ENCODE measurements around the gene STRIT1. TPM values are rescaled to one million over a fixed set of nuclear protein-coding genes. Genes with fewer than 3 reads are reported as not detected.
"Not testable (repeated sequence)": the region's sequence is repeated elsewhere in the genome, so short reads cannot be mapped to it uniquely, and the experiment has no call there.

Gene STRIT1
- total RNA-seq, 1 donor from 2014 or later, result not detected

DNA sequence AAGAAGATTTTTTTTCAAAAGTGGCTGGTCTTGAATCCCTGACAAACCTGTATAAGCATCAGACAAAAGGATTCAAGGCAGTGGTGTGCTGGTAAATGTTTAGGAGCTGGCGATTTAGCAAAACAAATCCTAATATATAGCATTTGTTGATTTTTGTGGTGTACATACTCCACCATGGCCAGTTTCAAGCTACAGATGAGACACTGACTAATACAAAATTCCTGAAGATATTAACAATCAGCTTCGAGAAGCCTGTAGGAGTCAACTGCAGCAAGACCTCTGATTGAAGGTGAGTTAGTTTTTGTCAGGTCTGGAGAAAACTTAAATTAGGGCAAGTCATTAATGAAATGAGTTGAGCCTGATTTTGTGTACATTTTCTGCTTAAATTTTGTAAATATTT, 6.7 kb downstream of the STRIT1 start:
- Mint-ChIP-seq H3K4me3 (ENCODE audit: unreplicated experiment) (no peak overlapping the region), H3K27me3 (ENCODE audit: unreplicated experiment) (no peaks in the 10 kb centered on the region), H3K36me3 (ENCODE audit: unreplicated experiment) (no peaks in the 10 kb centered on the region), H3K9me3 (ENCODE audit: unreplicated experiment) (no peaks in the 10 kb centered on the region), H3K4me1 (ENCODE audit: unreplicated experiment) (peaks cover 10% of the 10 kb centered on the region), H3K27ac (ENCODE audit: unreplicated experiment) (no peak overlapping the region)
- DNase-seq (ENCODE audit: extremely low spot score, unreplicated experiment), result no peak
- TF ChIP-seq, protein P1, sequence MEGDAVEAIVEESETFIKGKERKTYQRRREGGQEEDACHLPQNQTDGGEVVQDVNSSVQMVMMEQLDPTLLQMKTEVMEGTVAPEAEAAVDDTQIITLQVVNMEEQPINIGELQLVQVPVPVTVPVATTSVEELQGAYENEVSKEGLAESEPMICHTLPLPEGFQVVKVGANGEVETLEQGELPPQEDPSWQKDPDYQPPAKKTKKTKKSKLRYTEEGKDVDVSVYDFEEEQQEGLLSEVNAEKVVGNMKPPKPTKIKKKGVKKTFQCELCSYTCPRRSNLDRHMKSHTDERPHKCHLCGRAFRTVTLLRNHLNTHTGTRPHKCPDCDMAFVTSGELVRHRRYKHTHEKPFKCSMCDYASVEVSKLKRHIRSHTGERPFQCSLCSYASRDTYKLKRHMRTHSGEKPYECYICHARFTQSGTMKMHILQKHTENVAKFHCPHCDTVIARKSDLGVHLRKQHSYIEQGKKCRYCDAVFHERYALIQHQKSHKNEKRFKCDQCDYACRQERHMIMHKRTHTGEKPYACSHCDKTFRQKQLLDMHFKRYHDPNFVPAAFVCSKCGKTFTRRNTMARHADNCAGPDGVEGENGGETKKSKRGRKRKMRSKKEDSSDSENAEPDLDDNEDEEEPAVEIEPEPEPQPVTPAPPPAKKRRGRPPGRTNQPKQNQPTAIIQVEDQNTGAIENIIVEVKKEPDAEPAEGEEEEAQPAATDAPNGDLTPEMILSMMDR (IDR thresholded peaks at IDR 0.05), result no peak

DNA sequence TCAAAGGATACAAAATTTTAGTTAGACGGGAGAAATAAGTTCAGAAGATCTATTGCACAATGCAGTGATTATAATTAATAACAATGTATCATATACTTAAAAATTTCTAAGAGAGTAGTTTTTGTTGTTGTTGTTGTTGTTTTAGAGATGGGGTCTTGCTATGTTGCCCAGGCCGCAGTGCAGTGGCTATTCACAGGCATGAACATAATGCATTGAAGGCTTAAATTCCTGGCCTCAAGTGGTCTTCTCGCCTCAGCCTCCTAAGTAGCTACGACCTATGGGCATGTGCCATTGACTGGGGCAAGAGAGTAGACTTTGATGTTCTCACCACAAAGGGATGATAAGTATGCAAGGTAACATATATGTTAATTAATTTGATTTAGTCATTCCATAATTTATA, 7.5 kb downstream of the STRIT1 start:
- no peak for DNase-seq (ENCODE audit: extremely low spot score, unreplicated experiment)
- Mint-ChIP-seq H3K4me1 (ENCODE audit: unreplicated experiment) (peaks cover 4% of the 10 kb centered on the region), H3K27me3 (ENCODE audit: unreplicated experiment) (no peaks in the 10 kb centered on the region), H3K36me3 (ENCODE audit: unreplicated experiment) (no peaks in the 10 kb centered on the region), H3K9me3 (ENCODE audit: unreplicated experiment) (no peaks in the 10 kb centered on the region), H3K27ac (ENCODE audit: unreplicated experiment) (no peak overlapping the region), H3K4me3 (ENCODE audit: unreplicated experiment) (no peak overlapping the region)
- TF ChIP-seq, protein P1 (IDR thresholded peaks at IDR 0.05), result no peak

DNA sequence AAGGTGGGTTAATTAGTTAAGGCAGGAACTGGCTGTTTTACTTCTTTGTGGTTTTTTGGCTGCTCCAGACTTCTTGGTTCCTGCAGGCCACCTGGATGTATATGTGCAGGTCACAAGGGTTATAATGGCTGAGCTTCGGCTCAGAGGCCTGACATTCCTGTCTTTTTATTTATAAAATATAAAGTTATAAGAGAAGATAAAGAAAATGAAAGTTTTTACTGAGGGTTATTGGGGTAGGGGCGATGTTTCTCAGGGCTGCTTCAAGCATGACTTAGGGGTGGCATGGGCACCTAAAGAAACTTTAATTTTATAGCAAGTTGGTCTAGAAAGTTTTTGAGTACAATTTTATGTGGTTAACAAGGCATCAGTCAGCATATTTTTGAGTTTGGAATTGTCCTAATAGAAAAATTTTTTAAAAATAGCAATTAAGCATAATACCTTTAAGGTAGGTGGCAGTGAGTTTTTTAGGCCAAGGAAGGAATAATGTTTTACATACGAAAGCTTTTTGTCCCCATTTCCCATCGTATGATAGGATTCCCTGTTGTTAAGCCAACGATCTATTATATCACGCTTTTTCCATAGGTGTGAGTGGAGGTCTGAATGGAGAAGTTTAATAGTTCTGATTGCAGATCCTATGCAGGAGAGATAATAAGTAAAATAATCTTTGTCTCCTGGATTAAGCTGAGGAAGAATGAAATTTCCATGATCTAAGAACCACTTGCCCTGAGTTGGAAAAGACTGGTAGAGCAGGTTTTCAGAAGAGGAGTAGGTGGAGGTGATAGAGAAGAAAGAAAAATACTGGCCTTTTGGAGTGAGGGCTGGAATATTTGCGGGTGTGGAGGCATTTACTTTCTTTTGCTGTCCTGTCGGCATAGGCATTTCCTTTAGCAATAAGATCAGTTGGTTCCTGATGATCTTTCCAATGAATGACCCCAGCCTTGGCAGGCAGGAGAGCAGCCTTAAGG, 10.1 kb downstream of the STRIT1 start:
- DNase-seq (ENCODE audit: extremely low spot score, unreplicated experiment), result no peak
- Mint-ChIP-seq H3K4me3 (ENCODE audit: unreplicated experiment) (no peak overlapping the region), H3K9me3 (ENCODE audit: unreplicated experiment) (no peaks in the 10 kb centered on the region), H3K4me1 (ENCODE audit: unreplicated experiment) (peaks cover 4% of the 10 kb centered on the region), H3K36me3 (ENCODE audit: unreplicated experiment) (no peaks in the 10 kb centered on the region), H3K27ac (ENCODE audit: unreplicated experiment) (no peak overlapping the region), H3K27me3 (ENCODE audit: unreplicated experiment) (no peaks in the 10 kb centered on the region)
- TF ChIP-seq, protein P1 (IDR thresholded peaks at IDR 0.05), result no peak

DNA sequence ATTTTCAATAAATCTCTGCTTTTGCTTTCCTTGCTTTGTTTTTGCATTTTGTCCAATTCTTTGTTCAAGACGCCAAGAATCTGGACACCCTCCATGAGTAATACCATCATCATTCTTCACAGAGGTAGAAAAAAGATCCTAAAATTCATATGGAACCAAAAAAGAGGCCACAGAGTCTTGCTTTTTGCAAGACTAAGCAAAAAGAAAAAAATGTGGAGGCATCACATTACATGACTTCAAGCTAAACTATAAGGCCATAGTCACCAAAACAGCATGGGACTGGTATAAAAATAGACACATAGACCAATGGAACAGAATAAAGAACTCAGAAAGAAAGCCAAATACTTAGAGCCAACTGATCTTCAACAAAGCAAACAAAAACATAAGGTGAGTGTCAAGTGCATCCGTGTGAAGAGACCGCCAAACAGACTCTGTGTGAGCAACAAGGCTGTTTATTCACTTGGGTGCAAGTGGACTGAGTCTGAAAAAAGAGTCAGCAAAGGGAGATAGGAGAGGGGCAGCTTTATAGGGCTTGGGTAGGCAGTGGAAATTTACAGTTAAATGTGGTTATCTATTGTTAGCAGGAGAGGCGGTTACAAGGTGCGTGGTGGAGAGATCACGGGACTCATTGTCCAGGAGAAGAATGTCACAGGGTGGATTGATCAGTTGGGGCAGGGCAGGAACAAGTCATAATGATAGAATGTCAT, 10.9 kb downstream of the STRIT1 start:
- DNase-seq (ENCODE audit: extremely low spot score, unreplicated experiment), result no peak
- H3K4me1 Mint-ChIP-seq (ENCODE audit: unreplicated experiment), result peaks cover 4% of the 10 kb centered on the region
- no peaks in the 10 kb centered on the region for H3K36me3 Mint-ChIP-seq (ENCODE audit: unreplicated experiment)
- no peak overlapping the region for H3K4me3 Mint-ChIP-seq (ENCODE audit: unreplicated experiment)
- no peak overlapping the region for H3K27ac Mint-ChIP-seq (ENCODE audit: unreplicated experiment)
- H3K9me3 Mint-ChIP-seq (ENCODE audit: unreplicated experiment), result no peaks in the 10 kb centered on the region
- H3K27me3 Mint-ChIP-seq (ENCODE audit: unreplicated experiment), result no peaks in the 10 kb centered on the region
- TF ChIP-seq, protein P1 (IDR thresholded peaks at IDR 0.05), result no peak

DNA sequence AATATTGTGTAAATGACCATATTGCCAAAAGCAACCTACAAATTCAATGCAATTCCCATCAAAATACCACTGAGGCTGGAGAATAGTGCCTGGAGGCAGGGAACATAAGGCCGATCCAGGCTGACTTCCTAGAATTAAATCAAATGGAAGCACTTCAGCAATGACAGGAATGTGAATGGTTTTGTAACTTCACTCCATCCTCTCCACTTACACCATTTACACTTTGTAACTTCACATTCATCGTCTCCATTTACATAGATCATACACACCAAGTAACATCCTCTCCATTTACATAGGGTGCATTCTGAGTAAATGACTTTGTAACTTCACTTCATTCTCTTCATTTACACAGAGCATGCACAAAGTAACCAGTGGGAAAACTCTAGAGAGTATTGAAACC, 11.6 kb downstream of the STRIT1 start:
- Mint-ChIP-seq H3K27ac (ENCODE audit: unreplicated experiment) (no peak overlapping the region), H3K9me3 (ENCODE audit: unreplicated experiment) (no peaks in the 10 kb centered on the region), H3K4me1 (ENCODE audit: unreplicated experiment) (peaks cover 4% of the 10 kb centered on the region), H3K4me3 (ENCODE audit: unreplicated experiment) (no peak overlapping the region), H3K36me3 (ENCODE audit: unreplicated experiment) (no peaks in the 10 kb centered on the region), H3K27me3 (ENCODE audit: unreplicated experiment) (no peaks in the 10 kb centered on the region)
- TF ChIP-seq, protein P1 (IDR thresholded peaks at IDR 0.05), result no peak
- DNase-seq (ENCODE audit: extremely low spot score, unreplicated experiment), result no peak

DNA sequence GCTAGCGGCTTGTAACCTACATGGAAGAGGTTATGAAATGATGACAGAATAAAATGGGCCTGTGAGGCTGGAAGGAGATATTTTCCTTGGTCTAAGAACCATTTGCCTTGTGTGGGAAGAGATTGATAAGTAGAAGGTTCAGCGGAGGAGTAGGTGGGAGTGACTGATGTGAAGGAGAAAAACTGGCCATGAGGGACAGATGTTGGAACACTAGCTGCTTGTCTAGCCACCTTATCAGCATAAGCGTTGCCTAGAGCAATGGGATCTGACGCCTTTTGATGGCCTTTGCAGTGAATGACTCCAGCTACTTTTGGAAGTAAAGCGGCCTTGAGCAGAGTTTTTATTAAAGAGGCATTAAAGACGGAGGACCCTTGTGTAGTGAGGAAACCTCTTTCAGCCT, 17.4 kb downstream of the STRIT1 start:
- not testable (repeated sequence) for H3K4me3 Mint-ChIP-seq (ENCODE audit: unreplicated experiment); H3K27me3 Mint-ChIP-seq (ENCODE audit: unreplicated experiment); H3K27ac Mint-ChIP-seq (ENCODE audit: unreplicated experiment); H3K36me3 Mint-ChIP-seq (ENCODE audit: unreplicated experiment); H3K9me3 Mint-ChIP-seq (ENCODE audit: unreplicated experiment); H3K4me1 Mint-ChIP-seq (ENCODE audit: unreplicated experiment); DNase-seq (ENCODE audit: extremely low spot score, unreplicated experiment)

DNA sequence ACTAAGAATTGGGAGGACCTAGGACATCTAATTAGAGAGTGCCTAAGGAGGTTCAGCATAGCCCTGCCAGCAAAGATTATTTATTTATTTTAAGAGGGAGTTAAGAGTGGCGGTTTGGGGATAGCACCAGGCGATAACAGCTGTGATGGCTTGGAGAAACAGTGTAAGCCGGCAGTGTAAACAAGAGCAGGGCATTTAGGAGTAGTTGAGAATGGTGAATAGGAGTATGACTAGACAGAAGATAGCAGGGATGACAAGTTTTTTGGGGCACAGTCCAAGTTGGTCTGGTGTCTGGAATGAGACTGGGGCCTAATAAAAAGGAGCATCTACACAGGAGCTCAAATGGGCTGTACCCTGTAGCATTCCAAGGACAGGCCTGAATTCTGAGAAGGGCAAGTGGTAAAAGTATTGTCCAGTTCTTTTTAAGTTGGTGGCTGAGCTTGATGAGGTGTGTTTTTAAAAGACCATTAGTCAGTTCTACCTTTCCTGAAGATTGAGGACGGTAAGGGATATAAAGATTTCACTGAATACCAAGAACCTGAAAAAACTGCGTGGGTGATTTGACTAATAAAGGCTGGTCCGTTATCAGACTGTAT, 18.2 kb downstream of the STRIT1 start:
- H3K27me3 Mint-ChIP-seq (ENCODE audit: unreplicated experiment); H3K4me3 Mint-ChIP-seq (ENCODE audit: unreplicated experiment); H3K36me3 Mint-ChIP-seq (ENCODE audit: unreplicated experiment); DNase-seq (ENCODE audit: extremely low spot score, unreplicated experiment); H3K9me3 Mint-ChIP-seq (ENCODE audit: unreplicated experiment); H3K27ac Mint-ChIP-seq (ENCODE audit: unreplicated experiment): not testable (repeated sequence)
- peaks cover 13% of the 10 kb centered on the region for H3K4me1 Mint-ChIP-seq (ENCODE audit: unreplicated experiment)
